ENCODE data around the gene ZC3H7A. TPM values are rescaled to one million over a fixed set of nuclear protein-coding genes. Genes with fewer than 3 reads are reported as not detected.

The ZC3H7A gene
- total RNA-seq, 2 experiments from 2014 or later, result 32.1 to 68.6 TPM

GRCh38 chr16:11759163-11759834, 37.8 kb downstream of the ZC3H7A start:
- no peaks in the 10 kb centered on the region for H3K9me3 ChIP-seq (ENCODE audit: low read length)
- POLR2A ChIA-PET, result interaction anchor here (0.6 to 1.4 kb wide), 2 partner anchors 10 to 17 kb away, joined by 5 to 10 read pairs; partner anchors contain the start of gene TXNDC11
- no peak overlapping the region for H3K4me2 ChIP-seq (ENCODE audit: low read length)
- peaks cover 87% of the 10 kb centered on the region for H3K36me3 ChIP-seq (ENCODE audit: insufficient read depth, low read length)
- H3K79me2 ChIP-seq (ENCODE audit: insufficient read depth, low read depth, low read length), result no peaks in the 10 kb centered on the region
- CTCF ChIA-PET (ENCODE audit: unreplicated experiment), result no interaction called here
- H4K20me1 ChIP-seq (ENCODE audit: insufficient read depth, low read length), result no peaks in the 10 kb centered on the region
- no peak for DNase-seq (ENCODE audit: low spot score)
- intact Hi-C loops (cut with micrococcal nuclease; ENCODE audit: unreplicated experiment), result no loop called here
- no peak overlapping the region for H3K4me3 ChIP-seq (ENCODE audit: low read depth, low read length, poor library complexity, severe bottlenecking)
- no peak overlapping the region for H2AFZ ChIP-seq (ENCODE audit: low read length)
- no TSS peak for BruUV-seq (replicated peaks)
- H3K4me1 ChIP-seq (ENCODE audit: insufficient read depth, low read length, poor library complexity, severe bottlenecking), result peaks cover 4% of the 10 kb centered on the region
- H3K27ac ChIP-seq (ENCODE audit: low read depth, low read length, poor library complexity, severe bottlenecking), result no peak overlapping the region
- H3K9me2 ChIP-seq (ENCODE audit: insufficient read depth, low read length), result no peaks in the 10 kb centered on the region
- TF ChIP-seq EZH2phosphoT487 (IDR thresholded peaks at IDR 0.05; ENCODE audit: borderline replicate concordance, low read depth, low read length), result no peak

GRCh38 chr16:11757671-11758545, 39.1 kb downstream of the ZC3H7A start:
- Histone ChIP-seq H4K20me1 (ENCODE audit: insufficient read depth, low read length) (no peaks in the 10 kb centered on the region), H3K9me2 (ENCODE audit: insufficient read depth, low read length) (no peaks in the 10 kb centered on the region), H3K36me3 (ENCODE audit: insufficient read depth, low read length) (peaks cover 90% of the 10 kb centered on the region), H3K79me2 (ENCODE audit: insufficient read depth, low read depth, low read length) (no peaks in the 10 kb centered on the region), H3K27ac (ENCODE audit: low read depth, low read length, poor library complexity, severe bottlenecking) (no peak overlapping the region), H3K4me1 (ENCODE audit: insufficient read depth, low read length, poor library complexity, severe bottlenecking) (peaks cover 4% of the 10 kb centered on the region), H2AFZ (ENCODE audit: low read length) (no peak overlapping the region), H3K9me3 (ENCODE audit: low read length) (no peaks in the 10 kb centered on the region), H3K4me3 (ENCODE audit: low read depth, low read length, poor library complexity, severe bottlenecking) (no peak overlapping the region), H3K4me2 (ENCODE audit: low read length) (no peak overlapping the region)
- ChIA-PET POLR2A (no interaction called here), CTCF (ENCODE audit: unreplicated experiment) (no interaction called here)
- DNase-seq (ENCODE audit: low spot score), result no peak
- no TSS peak for BruUV-seq (replicated peaks)
- intact Hi-C loops (cut with micrococcal nuclease; ENCODE audit: unreplicated experiment), result no loop called here
- TF ChIP-seq CTCF (conservative IDR thresholded peaks at IDR 0.05; ENCODE audit: low read length), result no peak
- TF ChIP-seq EZH2phosphoT487 (IDR thresholded peaks at IDR 0.05; ENCODE audit: borderline replicate concordance, low read depth, low read length), result no peak

GRCh38 chr16:11756248-11756647, 40.8 kb downstream of the ZC3H7A start:
- Histone ChIP-seq H3K27ac (ENCODE audit: low read depth, low read length, poor library complexity, severe bottlenecking) (no peak overlapping the region), H4K20me1 (ENCODE audit: insufficient read depth, low read length) (no peaks in the 10 kb centered on the region), H3K9me3 (ENCODE audit: low read length) (no peaks in the 10 kb centered on the region), H3K4me1 (ENCODE audit: insufficient read depth, low read length, poor library complexity, severe bottlenecking) (peaks cover 7% of the 10 kb centered on the region), H3K36me3 (ENCODE audit: insufficient read depth, low read length) (peaks cover 90% of the 10 kb centered on the region), H3K9me2 (ENCODE audit: insufficient read depth, low read length) (no peaks in the 10 kb centered on the region), H2AFZ (ENCODE audit: low read length) (no peak overlapping the region), H3K79me2 (ENCODE audit: insufficient read depth, low read depth, low read length) (no peaks in the 10 kb centered on the region), H3K4me3 (ENCODE audit: low read depth, low read length, poor library complexity, severe bottlenecking) (no peak overlapping the region), H3K4me2 (ENCODE audit: low read length) (no peak overlapping the region)
- no peak for DNase-seq (ENCODE audit: low spot score)
- no peak for TF ChIP-seq CTCF (conservative IDR thresholded peaks at IDR 0.05; ENCODE audit: low read length)
- no peak for TF ChIP-seq EZH2phosphoT487 (IDR thresholded peaks at IDR 0.05; ENCODE audit: borderline replicate concordance, low read depth, low read length)
- ChIA-PET CTCF (ENCODE audit: unreplicated experiment) (no interaction called here), POLR2A (no interaction called here)
- no TSS peak for BruUV-seq (replicated peaks)
- intact Hi-C loops (cut with micrococcal nuclease; ENCODE audit: unreplicated experiment), result no loop called here
